HCT116 (cell line): Measurements from ENCODE around the gene DRGX.

ENCODE experiments used
- CTCF ChIP-seq, 3 experiments: fragments of 200-600 bp in 1 of 3; sonication (generic) in 1 of 3; IDR thresholded peaks in 2 of 3; conservative IDR thresholded peaks in 1 of 3; 2 replicates each; pipeline ENCODE4 v1.5.1; 2012 to 2017; ENCODE audit warnings: low read depth in 2 of 3, low read length in 2 of 3, antibody characterized with exemption in 1 of 3, borderline replicate concordance in 1 of 3, control low read depth in 1 of 3, mild to moderate bottlenecking in 1 of 3, mixed read lengths in 1 of 3, mixed run types in 1 of 3, moderate library complexity in 1 of 3; ENCODE audit not compliant: insufficient read depth in 1 of 3
- POLR2A ChIP-seq: IDR thresholded peaks from 2 replicates; pipeline ENCODE4 v1.7.0; 2011; ENCODE audit warnings: borderline replicate concordance; ENCODE audit not compliant: insufficient read depth, insufficient read length; ENCODE audit errors: extremely low read depth
- ZFX ChIP-seq: fragments of 450-650 bp; IDR thresholded peaks from 2 replicates; pipeline ENCODE4 v1.6.1; 2017

DNA sequence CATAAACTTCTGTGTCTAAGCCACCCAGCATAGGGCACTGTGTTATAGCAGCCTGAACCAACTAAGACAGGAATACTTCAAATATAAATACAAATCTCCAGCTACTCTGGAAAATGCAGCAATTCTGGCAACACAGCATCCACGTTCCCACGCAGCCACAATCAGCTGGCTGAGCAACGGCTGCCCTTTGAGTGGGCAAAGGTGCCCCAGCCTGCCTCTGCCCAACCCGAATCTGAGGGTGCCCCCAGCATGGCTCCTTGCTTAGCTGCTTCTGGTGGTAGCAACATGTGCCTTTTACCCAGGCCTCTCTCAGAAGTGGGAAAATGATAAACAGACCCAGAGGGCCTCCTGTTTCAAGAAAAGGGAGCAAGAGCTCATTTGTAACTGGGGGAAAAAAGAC is 12.0 kb downstream of the DRGX start:
- TF ChIP-seq POLR2A (no peak), CTCF (IDR thresholded peaks at IDR 0.05 in 2 of 3, conservative IDR thresholded peaks at IDR 0.05 in 1 of 3; ENCODE audit: borderline replicate concordance in 1 of 3, insufficient read depth in 1 of 3, low read depth in 2 of 3, low read length in 2 of 3) (no peak), ZFX (no peak)
